ENCODE measurements around the gene RCSD1. TPM values are rescaled to one million over a fixed set of nuclear protein-coding genes. Genes with fewer than 3 reads are reported as not detected.
A peak's percentile ranks its signal among the peaks of the same experiment; 100 is the strongest.

The RCSD1 gene
- total and polyA plus RNA-seq, 8 donors, result 6.0 to 43.7 (median 19.7) TPM

DNA sequence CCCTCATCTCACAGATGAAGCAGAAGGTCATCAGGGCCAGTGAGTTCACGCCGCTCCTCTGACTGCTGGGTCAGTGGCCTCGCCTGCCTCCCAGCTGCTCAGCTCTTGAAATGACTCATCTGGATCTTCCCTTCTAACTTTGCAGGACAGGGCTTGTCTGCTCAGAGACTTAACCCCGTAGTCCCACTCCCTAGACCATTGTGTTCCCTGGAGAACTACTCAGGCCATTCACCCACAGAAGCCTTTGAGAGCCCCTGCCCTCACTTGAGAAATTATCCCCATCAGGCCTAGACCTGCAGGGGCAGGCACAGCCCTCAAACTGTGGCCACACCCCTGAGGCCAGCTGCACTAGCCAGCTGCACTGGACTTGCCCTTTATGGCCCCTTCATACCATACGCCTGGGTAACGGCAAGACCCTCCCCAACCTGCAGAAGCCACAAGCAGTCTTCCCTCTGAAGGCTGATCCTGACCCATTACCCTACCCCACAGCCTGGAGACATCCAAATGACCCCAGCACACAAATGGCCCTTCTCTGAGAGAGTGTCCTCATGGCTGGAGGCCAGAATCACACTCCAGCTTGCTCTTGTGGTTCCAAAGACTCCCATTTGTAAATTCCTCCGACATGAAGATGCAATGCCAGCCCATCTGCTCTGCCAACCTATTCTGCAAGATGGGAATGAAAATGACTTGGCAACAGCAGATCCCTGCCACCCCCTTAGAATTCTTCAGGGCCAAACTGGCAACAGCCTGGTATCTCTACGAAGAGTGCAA, 33.2 kb downstream of the RCSD1 start:
- H3K4me3 ChIP-seq, result no peak overlapping the region
- H3K27me3 ChIP-seq, result no peaks in the 10 kb centered on the region
- intact Hi-C loops (cut with DNase I; ENCODE audit: low total_unique reads), result loop anchor here (10.0 kb wide), 1 partner anchor 48 kb away; no protein-coding TSS in a partner anchor
- H3K27ac ChIP-seq, result peak overlapping the region in 4 of 5 donors; percentile 37 to 76 (median 54)
- 59 to 73% (median 66%) methylated on average over 6 to 8 of the region's 8 CpGs for WGBS, 5 donors
- TF ChIP-seq, protein P1, sequence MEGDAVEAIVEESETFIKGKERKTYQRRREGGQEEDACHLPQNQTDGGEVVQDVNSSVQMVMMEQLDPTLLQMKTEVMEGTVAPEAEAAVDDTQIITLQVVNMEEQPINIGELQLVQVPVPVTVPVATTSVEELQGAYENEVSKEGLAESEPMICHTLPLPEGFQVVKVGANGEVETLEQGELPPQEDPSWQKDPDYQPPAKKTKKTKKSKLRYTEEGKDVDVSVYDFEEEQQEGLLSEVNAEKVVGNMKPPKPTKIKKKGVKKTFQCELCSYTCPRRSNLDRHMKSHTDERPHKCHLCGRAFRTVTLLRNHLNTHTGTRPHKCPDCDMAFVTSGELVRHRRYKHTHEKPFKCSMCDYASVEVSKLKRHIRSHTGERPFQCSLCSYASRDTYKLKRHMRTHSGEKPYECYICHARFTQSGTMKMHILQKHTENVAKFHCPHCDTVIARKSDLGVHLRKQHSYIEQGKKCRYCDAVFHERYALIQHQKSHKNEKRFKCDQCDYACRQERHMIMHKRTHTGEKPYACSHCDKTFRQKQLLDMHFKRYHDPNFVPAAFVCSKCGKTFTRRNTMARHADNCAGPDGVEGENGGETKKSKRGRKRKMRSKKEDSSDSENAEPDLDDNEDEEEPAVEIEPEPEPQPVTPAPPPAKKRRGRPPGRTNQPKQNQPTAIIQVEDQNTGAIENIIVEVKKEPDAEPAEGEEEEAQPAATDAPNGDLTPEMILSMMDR (IDR thresholded peaks at IDR 0.05), result no peak
- no peak for TF ChIP-seq POLR2A (IDR thresholded peaks at IDR 0.05)
- peak in 1 of 3 donors; percentile 39 for TF ChIP-seq POLR2AphosphoS5 (IDR thresholded peaks at IDR 0.05)
- TF ChIP-seq EP300 (IDR thresholded peaks at IDR 0.05), result no peak
- DNase-seq, result peak in 1 of 2 donors; percentile 31
- H3K36me3 ChIP-seq, result no peaks in the 10 kb centered on the region
- H3K9me3 ChIP-seq, result no peaks in the 10 kb centered on the region
- peaks cover 23 to 71% (median 40%) of the 10 kb centered on the region in 4 donors for H3K4me1 ChIP-seq

DNA sequence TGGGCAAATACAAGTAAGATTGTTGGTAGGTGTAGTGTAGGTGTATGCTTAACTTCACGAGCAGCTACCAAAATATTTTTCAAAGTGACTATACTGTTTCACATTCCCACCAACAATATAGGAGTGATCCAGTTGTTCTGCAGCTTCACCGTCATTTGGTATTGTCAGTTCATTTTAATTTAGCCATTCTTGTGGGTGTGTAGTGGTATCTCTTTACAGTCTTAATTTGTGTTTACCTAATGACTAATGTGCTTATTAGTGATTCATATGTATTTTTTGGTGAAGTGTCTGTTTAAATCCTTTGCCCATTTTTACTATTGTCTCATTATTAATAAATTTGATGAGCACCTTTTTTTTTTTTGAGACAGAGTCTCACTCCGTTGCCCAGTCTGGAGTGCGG, 35.4 kb downstream of the RCSD1 start:
- peaks cover 15 to 58% (median 33%) of the 10 kb centered on the region in 4 donors for H3K4me1 ChIP-seq
- intact Hi-C loops (cut with DNase I; ENCODE audit: low total_unique reads), result loop anchor here (10.0 kb wide), 1 partner anchor 51 kb away; no protein-coding TSS in a partner anchor
- H3K36me3 ChIP-seq, result peaks cover 0 to 8% (median 0%) of the 10 kb centered on the region in 4 donors
- H3K9me3 ChIP-seq, result no peaks in the 10 kb centered on the region
- no peak overlapping the region for H3K4me3 ChIP-seq
- 89 to 98% (median 93%) methylated on average over 4 of the region's 4 CpGs for WGBS, 5 donors
- no peak overlapping the region for H3K27ac ChIP-seq
- no peaks in the 10 kb centered on the region for H3K27me3 ChIP-seq
- TF ChIP-seq POLR2AphosphoS5 (IDR thresholded peaks at IDR 0.05) (no peak), POLR2A (IDR thresholded peaks at IDR 0.05) (no peak), EP300 (IDR thresholded peaks at IDR 0.05) (no peak)
- TF ChIP-seq, protein P1 (IDR thresholded peaks at IDR 0.05), result no peak
- DNase-seq, result no peak

DNA sequence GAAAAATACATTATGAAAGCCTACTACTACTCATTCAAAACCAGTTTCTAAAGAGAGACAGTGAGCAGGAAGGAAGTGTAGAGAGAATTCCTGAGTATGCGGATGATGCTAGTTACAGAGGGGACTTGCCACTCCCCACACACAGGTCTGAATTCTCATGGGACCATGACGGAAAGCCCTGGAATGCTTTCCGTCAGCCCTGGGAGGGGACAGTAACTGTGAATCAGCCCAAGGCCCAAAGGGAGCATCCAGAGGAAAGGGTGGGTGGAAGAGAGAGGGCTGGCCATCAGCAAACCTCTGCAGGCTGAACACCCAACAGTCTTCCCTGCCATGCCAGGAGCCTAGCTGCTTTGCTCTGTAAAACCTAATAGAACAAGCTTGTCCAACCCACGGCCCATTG, 36.4 kb downstream of the RCSD1 start:
- H3K9me3 ChIP-seq, result no peaks in the 10 kb centered on the region
- H3K36me3 ChIP-seq, result peaks cover 0 to 9% (median 0%) of the 10 kb centered on the region in 4 donors
- no peak for DNase-seq
- whole genome bisulfite sequencing, 5 donors, result 74 to 90% (median 79%) methylated on average over 4 of the region's 4 CpGs
- H3K4me3 ChIP-seq, result no peak overlapping the region
- H3K27ac ChIP-seq, result peak overlapping the region in 1 of 5 donors; percentile 20
- no peaks in the 10 kb centered on the region for H3K27me3 ChIP-seq
- H3K4me1 ChIP-seq, result peaks cover 11 to 51% (median 28%) of the 10 kb centered on the region in 4 donors
- TF ChIP-seq POLR2AphosphoS5 (IDR thresholded peaks at IDR 0.05), result no peak
- TF ChIP-seq EP300 (IDR thresholded peaks at IDR 0.05), result no peak
- no peak for TF ChIP-seq POLR2A (IDR thresholded peaks at IDR 0.05)
- TF ChIP-seq, protein P1 (IDR thresholded peaks at IDR 0.05), result no peak
- intact Hi-C loops (cut with DNase I; ENCODE audit: low total_unique reads), result loop anchor here (10.0 kb wide), 1 partner anchor 52 kb away; no protein-coding TSS in a partner anchor

- Histone ChIP-seq H3K36me3 (peaks cover 0 to 9% (median 0%) of the 10 kb centered on the region in 4 donors), H3K27me3 (no peaks in the 10 kb centered on the region), H3K9me3 (no peaks in the 10 kb centered on the region), H3K4me3 (no peak overlapping the region), H3K27ac (no peak overlapping the region), H3K4me1 (peaks cover 3 to 44% (median 16%) of the 10 kb centered on the region in 4 donors)
- no peak for DNase-seq
- 88 to 97% (median 95%) methylated on average over 2 of the region's 2 CpGs for WGBS, 5 donors
- intact Hi-C loops (cut with DNase I; ENCODE audit: low total_unique reads), result loop anchor here (10.0 kb wide), 1 partner anchor 53 kb away; no protein-coding TSS in a partner anchor
- TF ChIP-seq EP300 (IDR thresholded peaks at IDR 0.05), result no peak
- TF ChIP-seq POLR2AphosphoS5 (IDR thresholded peaks at IDR 0.05), result no peak
- TF ChIP-seq, protein P1 (IDR thresholded peaks at IDR 0.05), result no peak
- no peak for TF ChIP-seq POLR2A (IDR thresholded peaks at IDR 0.05)
Measured at GRCh38 chr1:167667536-167667935, 37.5 kb downstream of the RCSD1 start.

All from stomach (tissue), 9 donors.